ENCODE results near the gene ZNF473.

ZNF473 gene

GRCh38 chr19:50008532-50008931 lies 17.3 kb upstream of the ZNF473 start:
- H3K9me3 ChIP-seq (ENCODE audit: insufficient read depth, low read length): no peaks in the 10 kb centered on the region
- H3K27ac ChIP-seq (ENCODE audit: low read length): no peak overlapping the region
- H3K4me2 ChIP-seq (ENCODE audit: low read length): no peak overlapping the region
- H3K4me1 ChIP-seq (ENCODE audit: low read length): peaks cover 17% of the 10 kb centered on the region
- no peak overlapping the region for H3K4me3 ChIP-seq (ENCODE audit: low read length)
- H3K36me3 ChIP-seq (replicated peaks; ENCODE audit: low read depth, low read length): peaks cover 26% of the 10 kb centered on the region
- no peaks in the 10 kb centered on the region for H3K79me2 ChIP-seq (ENCODE audit: low read length)
- TF ChIP-seq CTCF (IDR thresholded peaks at IDR 0.05; ENCODE audit: low read depth, low read length) (peak; percentile 48), EZH2phosphoT487 (IDR thresholded peaks at IDR 0.05; ENCODE audit: low read depth) (no peak)
- no peak overlapping the region for H3K9ac ChIP-seq (ENCODE audit: low read length)
- H4K20me1 ChIP-seq (ENCODE audit: insufficient read depth, low read length): peaks cover 4% of the 10 kb centered on the region
- no peak overlapping the region for H2AFZ ChIP-seq (ENCODE audit: low read depth, low read length)
- no peaks in the 10 kb centered on the region for H3K27me3 ChIP-seq (ENCODE audit: low read depth, low read length)

- TF ChIP-seq EZH2phosphoT487 (IDR thresholded peaks at IDR 0.05; ENCODE audit: low read depth) (no peak), CTCF (IDR thresholded peaks at IDR 0.05; ENCODE audit: low read depth, low read length) (no peak)
- H3K27me3 ChIP-seq (ENCODE audit: low read depth, low read length): no peaks in the 10 kb centered on the region
Observed at GRCh38 chr19:50016225-50016807, 9.5 kb upstream of the ZNF473 start.

GRCh38 chr19:50020481-50020880 lies 5.3 kb upstream of the ZNF473 start:
- no peak overlapping the region for H3K4me3 ChIP-seq (ENCODE audit: low read length)
- no peak overlapping the region for H2AFZ ChIP-seq (ENCODE audit: low read depth, low read length)
- 0 out of 2 replicates have a peak, but pooled peaks cover 10% of the 10 kb centered on the region for H4K20me1 ChIP-seq (ENCODE audit: insufficient read depth, low read length)
- TF ChIP-seq CTCF (IDR thresholded peaks at IDR 0.05; ENCODE audit: low read depth, low read length) (no peak), EZH2phosphoT487 (IDR thresholded peaks at IDR 0.05; ENCODE audit: low read depth) (no peak)
- H3K9ac ChIP-seq (ENCODE audit: low read length): no peak overlapping the region
- H3K4me2 ChIP-seq (ENCODE audit: low read length): no peak overlapping the region
- peaks cover 5% of the 10 kb centered on the region for H3K4me1 ChIP-seq (ENCODE audit: low read length)
- H3K9me3 ChIP-seq (ENCODE audit: insufficient read depth, low read length): no peaks in the 10 kb centered on the region
- no peaks in the 10 kb centered on the region for H3K27me3 ChIP-seq (ENCODE audit: low read depth, low read length)
- peaks cover 12% of the 10 kb centered on the region for H3K36me3 ChIP-seq (replicated peaks; ENCODE audit: low read depth, low read length)
- H3K27ac ChIP-seq (ENCODE audit: low read length): no peak overlapping the region
- H3K79me2 ChIP-seq (ENCODE audit: low read length): peaks cover 18% of the 10 kb centered on the region

More at GRCh38 chr19:50016225-50016807, 9.5 kb upstream of the ZNF473 start:
- H3K4me1 ChIP-seq (ENCODE audit: low read length): no peaks in the 10 kb centered on the region
- H3K4me2 ChIP-seq (ENCODE audit: low read length): no peak overlapping the region
- H4K20me1 ChIP-seq (ENCODE audit: insufficient read depth, low read length): 0 out of 2 replicates have a peak, but pooled peaks cover 9% of the 10 kb centered on the region
- no peak overlapping the region for H2AFZ ChIP-seq (ENCODE audit: low read depth, low read length)
- no peak overlapping the region for H3K27ac ChIP-seq (ENCODE audit: low read length)
- H3K9me3 ChIP-seq (ENCODE audit: insufficient read depth, low read length): no peaks in the 10 kb centered on the region
- H3K4me3 ChIP-seq (ENCODE audit: low read length): no peak overlapping the region
- H3K79me2 ChIP-seq (ENCODE audit: low read length): no peaks in the 10 kb centered on the region
- peaks cover 24% of the 10 kb centered on the region for H3K36me3 ChIP-seq (replicated peaks; ENCODE audit: low read depth, low read length)
- no peak overlapping the region for H3K9ac ChIP-seq (ENCODE audit: low read length)

- H3K4me2 ChIP-seq (ENCODE audit: low read length): no peak overlapping the region
- H3K36me3 ChIP-seq (replicated peaks; ENCODE audit: low read depth, low read length): no peaks in the 10 kb centered on the region
- H3K4me3 ChIP-seq (ENCODE audit: low read length): no peak overlapping the region
- H3K27me3 ChIP-seq (ENCODE audit: low read depth, low read length): no peaks in the 10 kb centered on the region
- H3K9me3 ChIP-seq (ENCODE audit: insufficient read depth, low read length): no peaks in the 10 kb centered on the region
- peaks cover 38% of the 10 kb centered on the region for H3K79me2 ChIP-seq (ENCODE audit: low read length)
- no peak overlapping the region for H2AFZ ChIP-seq (ENCODE audit: low read depth, low read length)
- H3K4me1 ChIP-seq (ENCODE audit: low read length): peaks cover 17% of the 10 kb centered on the region
- H4K20me1 ChIP-seq (ENCODE audit: insufficient read depth, low read length): 0 out of 2 replicates have a peak, but pooled peaks cover 6% of the 10 kb centered on the region
- no peak overlapping the region for H3K27ac ChIP-seq (ENCODE audit: low read length)
- TF ChIP-seq CTCF (IDR thresholded peaks at IDR 0.05; ENCODE audit: low read depth, low read length) (no peak), EZH2phosphoT487 (IDR thresholded peaks at IDR 0.05; ENCODE audit: low read depth) (no peak)
- no peak overlapping the region for H3K9ac ChIP-seq (ENCODE audit: low read length)
Observed at GRCh38 chr19:50022823-50023222, 3.0 kb upstream of the ZNF473 start.

Measured in OCI-LY3 (cell line).